Measurements from ENCODE around the gene MYO5A. TPM values are rescaled to one million over a fixed set of nuclear protein-coding genes. Genes with fewer than 3 reads are reported as not detected.

Gene MYO5A
- total and polyA plus RNA-seq, 9 of the 15 experiments (the other 6 are each of a cell fraction or from before 2014, with no cell fraction given) = 0.03 to 0.82 (median 0.40) TPM

GRCh38 chr15:52568601-52569585 is 40.2 kb upstream of the MYO5A start, which contains the start of gene ARPP19 (continued):
- TF ChIP-seq, protein P1, sequence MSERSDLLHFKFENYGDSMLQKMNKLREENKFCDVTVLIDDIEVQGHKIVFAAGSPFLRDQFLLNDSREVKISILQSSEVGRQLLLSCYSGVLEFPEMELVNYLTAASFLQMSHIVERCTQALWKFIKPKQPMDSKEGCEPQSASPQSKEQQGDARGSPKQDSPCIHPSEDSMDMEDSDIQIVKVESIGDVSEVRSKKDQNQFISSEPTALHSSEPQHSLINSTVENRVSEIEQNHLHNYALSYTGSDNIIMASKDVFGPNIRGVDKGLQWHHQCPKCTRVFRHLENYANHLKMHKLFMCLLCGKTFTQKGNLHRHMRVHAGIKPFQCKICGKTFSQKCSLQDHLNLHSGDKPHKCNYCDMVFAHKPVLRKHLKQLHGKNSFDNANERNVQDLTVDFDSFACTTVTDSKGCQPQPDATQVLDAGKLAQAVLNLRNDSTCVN (CRISPR knock-in tag; IDR thresholded peaks at IDR 0.05) = no peak
- no peak for TF ChIP-seq ELF2 (CRISPR knock-in tag; IDR thresholded peaks at IDR 0.05)
- no peak for TF ChIP-seq TARDBP (IDR thresholded peaks at IDR 0.05)
- TF ChIP-seq THRB (CRISPR knock-in tag; conservative IDR thresholded peaks at IDR 0.05) = 0 out of 2 replicates have a peak, but pooled peaks have one; percentile 41
- TF ChIP-seq ZNF644 (tag; IDR thresholded peaks at IDR 0.05; ENCODE audit: low read depth) = no peak
- TF ChIP-seq ZBTB49 (CRISPR knock-in tag; IDR thresholded peaks at IDR 0.05; ENCODE audit: borderline replicate concordance) = no peak
- no peak for TF ChIP-seq ARID3B (CRISPR knock-in tag; IDR thresholded peaks at IDR 0.05; ENCODE audit: borderline replicate concordance)
- TF ChIP-seq ZNF253 (CRISPR knock-in tag; conservative IDR thresholded peaks at IDR 0.05) = no peak
- TF ChIP-seq CBX8 (IDR thresholded peaks at IDR 0.05; ENCODE audit: borderline replicate concordance, extremely low read depth, low read depth, low read length, poor library complexity, severe bottlenecking) = no peak
- 0 out of 2 replicates have a peak, but pooled peaks have one; percentile 43 for TF ChIP-seq HNRNPL (IDR thresholded peaks at IDR 0.05; ENCODE audit: low read depth, low read length)
- TF ChIP-seq JUND (IDR thresholded peaks at IDR 0.05; ENCODE audit: borderline replicate concordance, low read depth, low read length) = no peak; the same call in 1 of the 2 replicates
- TF ChIP-seq JUND (tag; IDR thresholded peaks at IDR 0.05; ENCODE audit: borderline replicate concordance, low read depth, low read length) = peak; percentile 50; the same call in 1 of the 3 replicates
- TF ChIP-seq, protein P2, sequence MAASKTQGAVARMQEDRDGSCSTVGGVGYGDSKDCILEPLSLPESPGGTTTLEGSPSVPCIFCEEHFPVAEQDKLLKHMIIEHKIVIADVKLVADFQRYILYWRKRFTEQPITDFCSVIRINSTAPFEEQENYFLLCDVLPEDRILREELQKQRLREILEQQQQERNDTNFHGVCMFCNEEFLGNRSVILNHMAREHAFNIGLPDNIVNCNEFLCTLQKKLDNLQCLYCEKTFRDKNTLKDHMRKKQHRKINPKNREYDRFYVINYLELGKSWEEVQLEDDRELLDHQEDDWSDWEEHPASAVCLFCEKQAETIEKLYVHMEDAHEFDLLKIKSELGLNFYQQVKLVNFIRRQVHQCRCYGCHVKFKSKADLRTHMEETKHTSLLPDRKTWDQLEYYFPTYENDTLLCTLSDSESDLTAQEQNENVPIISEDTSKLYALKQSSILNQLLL (CRISPR knock-in tag; IDR thresholded peaks at IDR 0.05; ENCODE audit: borderline replicate concordance) = no peak
- TF ChIP-seq, protein P3, sequence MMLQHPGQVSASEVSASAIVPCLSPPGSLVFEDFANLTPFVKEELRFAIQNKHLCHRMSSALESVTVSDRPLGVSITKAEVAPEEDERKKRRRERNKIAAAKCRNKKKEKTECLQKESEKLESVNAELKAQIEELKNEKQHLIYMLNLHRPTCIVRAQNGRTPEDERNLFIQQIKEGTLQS (IDR thresholded peaks at IDR 0.05) = no peak
- TF ChIP-seq, protein P3 (CRISPR knock-in tag; conservative IDR thresholded peaks at IDR 0.05) = 0 out of 2 replicates have a peak, but pooled peaks have one; percentile 19
- peak; percentile 62; the same call in 1 of the 2 replicates for TF ChIP-seq ZNF431 (CRISPR knock-in tag; IDR thresholded peaks at IDR 0.05)

Measured in K562 (cell line).